ENCODE measurements around the gene EN2.

EN2 gene

DNA sequence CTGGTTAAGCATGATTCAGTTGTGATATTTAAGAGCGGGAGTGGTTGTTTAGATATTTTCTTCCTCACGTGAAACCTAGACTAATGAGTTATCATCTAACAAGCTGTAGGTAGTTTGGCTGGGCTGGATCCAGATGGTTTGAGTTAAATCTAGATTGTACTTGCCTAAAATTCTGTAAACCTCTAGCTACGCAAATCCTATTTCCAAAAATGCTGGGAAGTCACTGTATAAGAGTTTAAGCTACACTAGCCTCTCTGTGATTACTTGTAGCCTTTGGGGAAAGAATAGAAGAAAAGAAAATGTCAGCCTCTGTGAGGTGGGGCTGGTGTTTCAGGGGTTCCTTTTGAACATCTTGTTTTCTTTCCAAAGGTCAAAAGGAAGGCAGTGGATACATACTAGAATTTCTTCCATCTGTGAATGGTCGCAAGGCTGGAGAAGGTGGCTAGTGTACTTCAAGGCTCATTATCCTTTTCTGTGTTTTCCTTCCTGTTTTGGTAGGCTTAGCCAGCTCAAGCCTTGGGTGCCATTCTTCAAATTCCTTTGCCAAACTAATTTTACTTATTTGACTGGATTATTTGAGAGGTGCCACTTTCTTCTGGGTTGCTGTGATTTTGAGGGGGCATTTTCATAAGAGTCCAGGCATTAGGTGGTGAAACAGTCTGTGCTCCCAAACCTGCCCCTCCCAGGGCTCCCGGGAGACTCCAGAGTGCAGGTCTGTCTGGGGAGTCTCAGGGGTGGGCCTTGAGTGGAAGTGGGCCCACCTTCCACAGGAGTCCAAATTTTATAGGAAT is 5.2 kb upstream of the EN2 start:
- no peak for DNase-seq (ENCODE audit: low spot score)
- TF ChIP-seq, protein P1, sequence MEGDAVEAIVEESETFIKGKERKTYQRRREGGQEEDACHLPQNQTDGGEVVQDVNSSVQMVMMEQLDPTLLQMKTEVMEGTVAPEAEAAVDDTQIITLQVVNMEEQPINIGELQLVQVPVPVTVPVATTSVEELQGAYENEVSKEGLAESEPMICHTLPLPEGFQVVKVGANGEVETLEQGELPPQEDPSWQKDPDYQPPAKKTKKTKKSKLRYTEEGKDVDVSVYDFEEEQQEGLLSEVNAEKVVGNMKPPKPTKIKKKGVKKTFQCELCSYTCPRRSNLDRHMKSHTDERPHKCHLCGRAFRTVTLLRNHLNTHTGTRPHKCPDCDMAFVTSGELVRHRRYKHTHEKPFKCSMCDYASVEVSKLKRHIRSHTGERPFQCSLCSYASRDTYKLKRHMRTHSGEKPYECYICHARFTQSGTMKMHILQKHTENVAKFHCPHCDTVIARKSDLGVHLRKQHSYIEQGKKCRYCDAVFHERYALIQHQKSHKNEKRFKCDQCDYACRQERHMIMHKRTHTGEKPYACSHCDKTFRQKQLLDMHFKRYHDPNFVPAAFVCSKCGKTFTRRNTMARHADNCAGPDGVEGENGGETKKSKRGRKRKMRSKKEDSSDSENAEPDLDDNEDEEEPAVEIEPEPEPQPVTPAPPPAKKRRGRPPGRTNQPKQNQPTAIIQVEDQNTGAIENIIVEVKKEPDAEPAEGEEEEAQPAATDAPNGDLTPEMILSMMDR (IDR thresholded peaks at IDR 0.05; ENCODE audit: extremely low read depth, missing control alignments), result no peak

DNA sequence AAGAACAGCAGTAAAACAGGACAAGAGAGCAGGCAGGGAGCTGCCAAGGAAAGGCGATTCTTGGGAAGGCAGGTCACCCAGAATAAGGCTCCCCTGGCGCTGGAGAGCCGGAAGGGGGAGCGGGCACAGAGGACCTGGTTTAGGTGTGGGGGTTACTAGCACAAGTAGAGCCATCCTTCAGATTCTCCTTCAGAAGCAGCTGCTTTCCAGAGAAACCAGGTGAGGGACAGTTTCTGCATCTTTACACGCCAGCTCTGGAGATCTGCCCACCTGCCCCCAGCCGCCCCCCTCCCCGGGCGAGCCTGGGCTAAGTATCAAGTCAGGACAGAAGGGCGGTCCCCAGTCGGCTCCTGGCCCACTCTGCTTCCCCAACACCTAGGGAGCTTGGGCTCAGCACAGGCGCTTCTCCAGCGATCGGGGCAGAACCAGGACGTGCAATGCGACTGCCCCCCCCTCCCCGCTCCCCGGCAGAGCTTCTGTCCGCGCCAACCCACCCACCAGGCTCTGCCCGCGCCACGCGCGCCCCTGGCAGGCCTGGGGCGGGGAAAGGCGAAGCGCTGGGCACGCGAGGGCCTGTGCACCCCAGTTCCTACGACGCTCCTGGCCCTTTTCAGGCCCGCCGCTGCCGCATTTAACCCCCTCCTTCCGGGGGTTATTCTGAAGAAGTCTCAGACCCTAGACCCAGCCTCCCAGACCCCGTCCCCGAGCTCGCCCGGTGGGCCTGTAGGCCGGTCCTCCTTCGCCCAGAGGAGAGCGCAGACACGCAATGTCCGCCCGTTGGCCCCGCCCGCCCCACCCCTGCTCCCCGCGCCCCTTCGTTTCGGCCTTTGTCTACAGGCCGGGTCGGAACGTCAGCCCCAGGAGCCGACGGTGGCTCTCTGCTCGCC is 4.4 kb upstream of the EN2 start:
- TF ChIP-seq, protein P1 (IDR thresholded peaks at IDR 0.05; ENCODE audit: extremely low read depth, missing control alignments), result no peak
- no peak for DNase-seq (ENCODE audit: low spot score)

GRCh38 chr7:155454183-155455112 is 3.5 kb upstream of the EN2 start:
- peak; percentile 47 for DNase-seq (ENCODE audit: low spot score)
- TF ChIP-seq, protein P1 (IDR thresholded peaks at IDR 0.05; ENCODE audit: extremely low read depth, missing control alignments), result no peak

- peak; percentile 31 for DNase-seq (ENCODE audit: low spot score)
- TF ChIP-seq, protein P1 (IDR thresholded peaks at IDR 0.05; ENCODE audit: extremely low read depth, missing control alignments), result no peak
These were observed 2.7 kb upstream of the EN2 start for GRCh38 chr7:155455132-155455693.

DNA sequence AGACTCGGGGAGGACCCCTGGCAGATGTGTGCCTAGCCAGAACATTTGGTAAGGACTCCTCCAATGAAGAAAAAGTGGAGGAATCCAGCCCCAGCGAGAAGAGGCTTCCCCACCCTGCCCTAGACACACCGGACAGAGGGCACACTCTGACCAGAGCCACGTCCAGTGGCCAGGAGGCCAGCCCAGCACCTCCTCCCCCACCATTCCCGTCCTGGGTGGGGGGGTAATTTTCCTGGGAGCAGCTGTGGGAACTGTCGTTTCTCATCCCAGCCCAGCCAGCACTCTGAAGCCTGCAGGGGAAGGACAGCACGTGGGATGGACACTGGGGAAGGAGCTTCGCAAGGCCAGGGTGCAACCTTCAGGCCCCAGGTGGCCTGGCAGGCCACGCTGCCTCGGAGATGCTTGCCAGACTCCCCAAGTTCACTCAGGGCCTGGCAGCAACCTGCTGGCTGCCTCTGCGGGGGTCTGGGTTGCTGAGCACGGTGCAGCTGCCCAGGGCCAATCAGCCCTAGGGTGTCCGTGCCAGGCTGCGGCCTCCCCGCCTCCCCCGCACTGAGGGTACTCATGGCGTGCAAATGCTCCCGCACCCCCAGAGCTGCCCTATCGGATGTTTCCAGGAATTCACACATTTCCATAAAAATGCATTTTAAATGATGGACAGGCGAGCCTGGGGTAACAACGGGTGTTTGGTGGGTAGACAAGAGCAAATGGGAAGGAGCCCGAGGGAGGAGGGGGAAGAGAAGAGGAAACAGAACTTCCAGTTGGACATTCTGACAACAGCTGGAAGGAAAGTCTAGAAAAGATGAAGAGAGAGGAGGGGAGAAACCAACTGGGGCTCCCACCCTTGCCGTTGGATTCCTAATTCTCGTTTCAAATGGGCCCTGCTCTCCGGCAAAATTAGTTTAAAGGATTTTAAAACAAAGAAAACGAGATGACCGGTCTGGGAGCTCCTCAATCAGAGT is 1.9 kb upstream of the EN2 start:
- TF ChIP-seq, protein P1 (IDR thresholded peaks at IDR 0.05; ENCODE audit: extremely low read depth, missing control alignments), result no peak
- DNase-seq (ENCODE audit: low spot score), result peak; percentile 44

Data from GM20000 (cell line).